Left kidney (tissue), 8 donors: ENCODE measurements around the gene NR2E1. TPM values are rescaled to one million over a fixed set of nuclear protein-coding genes. Genes with fewer than 3 reads are reported as not detected.

Experiments
- DNase-seq: peaks from one replicate; pipeline ENCODE4 v3.0.0-alpha.2; 2013
- long read RNA-seq, 8 donors: transcript quantifications; one replicate each; lab custom pipeline, GENCODE V29; 2026
- polyA plus RNA-seq: library from polyadenylated mRNA; unstranded; fragments of 120-200 nt; gene quantifications from one replicate; pipeline ENCODE4 v1.2.1, GENCODE V29; 2013; ENCODE audit not compliant: insufficient read length

NR2E1 gene
- polyA plus RNA-seq: not detected
- long read RNA-seq, donor 1, partial matches to known transcripts: 136 of 341 reads
- long read RNA-seq, donor 1, other reads (novel, unspliced or antisense): 205 of 341 reads
- long read RNA-seq, donor 2, partial matches to known transcripts: 160 of 300 reads
- long read RNA-seq, donor 2, other reads (novel, unspliced or antisense): 140 of 300 reads
- long read RNA-seq, donor 3, partial matches to known transcripts: 43 of 102 reads
- long read RNA-seq, donor 3, other reads (novel, unspliced or antisense): 59 of 102 reads
- long read RNA-seq, donor 4, partial matches to known transcripts: 9 of 80 reads
- long read RNA-seq, donor 4, other reads (novel, unspliced or antisense): 71 of 80 reads
- long read RNA-seq, donor 5, partial matches to known transcripts: 229 of 562 reads
- long read RNA-seq, donor 5, other reads (novel, unspliced or antisense): 333 of 562 reads
- long read RNA-seq, donor 6, partial matches to known transcripts: 140 of 324 reads
- long read RNA-seq, donor 6, other reads (novel, unspliced or antisense): 184 of 324 reads
- long read RNA-seq, donor 7, partial matches to known transcripts: 188 of 398 reads
- long read RNA-seq, donor 7, other reads (novel, unspliced or antisense): 210 of 398 reads
- long read RNA-seq, donor 8, partial matches to known transcripts: 83 of 122 reads
- long read RNA-seq, donor 8, other reads (novel, unspliced or antisense): 39 of 122 reads

- no peak for DNase-seq
Measured at GRCh38 chr6:108165714-108166663, at the start of gene NR2E1. Gene NR2E1, plus strand, starts transcription at chr6:108166022. Its CDS starts 744 bp downstream, at chr6:108166766.

GRCh38 chr6:108116546-108117426 lies 49.0 kb upstream of the NR2E1 start:
- DNase-seq: no peak

- no peak for DNase-seq
Measured at GRCh38 chr6:108117427-108118358, 48.1 kb upstream of the NR2E1 start.

GRCh38 chr6:108118359-108118724 lies 47.5 kb upstream of the NR2E1 start:
- no peak for DNase-seq

GRCh38 chr6:108118810-108119768 lies 46.7 kb upstream of the NR2E1 start:
- no peak for DNase-seq

- DNase-seq: no peak
Measured at GRCh38 chr6:108119769-108120141, 46.1 kb upstream of the NR2E1 start.

GRCh38 chr6:108120311-108120710 lies 45.5 kb upstream of the NR2E1 start:
- no peak for DNase-seq

- no peak for DNase-seq
Measured at GRCh38 chr6:108121612-108122011, 44.2 kb upstream of the NR2E1 start.

GRCh38 chr6:108123481-108123929 lies 42.3 kb upstream of the NR2E1 start:
- no peak for DNase-seq

- DNase-seq: no peak
Measured at GRCh38 chr6:108123946-108124345, 41.9 kb upstream of the NR2E1 start.

- no peak for DNase-seq
Measured at GRCh38 chr6:108127056-108127455, 38.8 kb upstream of the NR2E1 start.

GRCh38 chr6:108127826-108128225 lies 38.0 kb upstream of the NR2E1 start:
- no peak for DNase-seq

GRCh38 chr6:108130262-108130661 lies 35.6 kb upstream of the NR2E1 start:
- DNase-seq: no peak

- DNase-seq: no peak
Measured at GRCh38 chr6:108132863-108133262, 33.0 kb upstream of the NR2E1 start.

- peak; percentile 83 for DNase-seq
Measured at GRCh38 chr6:108133594-108134179, 32.1 kb upstream of the NR2E1 start.

- no peak for DNase-seq
Measured at GRCh38 chr6:108134213-108134970, 31.4 kb upstream of the NR2E1 start.

- no peak for DNase-seq
Measured at GRCh38 chr6:108142240-108142639, 23.6 kb upstream of the NR2E1 start.

- DNase-seq: no peak
Measured at GRCh38 chr6:108145639-108146038, 20.2 kb upstream of the NR2E1 start.
